Forelimb muscle (tissue), 1 donor: ENCODE measurements around the gene ZNF433. TPM values are rescaled to one million over a fixed set of nuclear protein-coding genes. Genes with fewer than 3 reads are reported as not detected.
A peak's percentile ranks its signal among the peaks of the same experiment; 100 is the strongest.

Experiments
- DNase-seq: peaks from one replicate; pipeline ENCODE4 v3.0.0-alpha.2; 2013; ENCODE audit warnings: low read depth
- polyA plus RNA-seq: library from polyadenylated mRNA; unstranded; fragments of 120-200 nt; gene quantifications from one replicate; pipeline ENCODE4 v1.2.1, GENCODE V29; 2013; ENCODE audit not compliant: insufficient read length

Gene ZNF433
- polyA plus RNA-seq, 1 donor, result 4.3 TPM

DNA sequence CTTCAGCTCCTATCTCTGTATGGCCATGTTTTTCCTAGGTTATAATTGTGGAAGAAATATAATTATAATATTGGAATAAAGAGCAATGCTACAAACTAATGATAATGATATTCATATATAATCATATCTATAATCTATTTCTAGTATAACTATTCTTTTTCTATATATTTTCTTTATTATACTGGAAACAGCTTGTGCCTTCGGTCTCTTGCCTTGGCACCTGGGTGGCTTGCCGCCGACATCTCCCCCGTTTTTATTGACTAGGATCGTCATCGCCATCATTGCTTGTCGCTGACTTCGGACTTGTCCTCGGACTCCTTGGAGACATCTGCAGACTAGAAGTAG is 46.4 kb downstream of the ZNF433 start:
- DNase-seq, result no peak

DNA sequence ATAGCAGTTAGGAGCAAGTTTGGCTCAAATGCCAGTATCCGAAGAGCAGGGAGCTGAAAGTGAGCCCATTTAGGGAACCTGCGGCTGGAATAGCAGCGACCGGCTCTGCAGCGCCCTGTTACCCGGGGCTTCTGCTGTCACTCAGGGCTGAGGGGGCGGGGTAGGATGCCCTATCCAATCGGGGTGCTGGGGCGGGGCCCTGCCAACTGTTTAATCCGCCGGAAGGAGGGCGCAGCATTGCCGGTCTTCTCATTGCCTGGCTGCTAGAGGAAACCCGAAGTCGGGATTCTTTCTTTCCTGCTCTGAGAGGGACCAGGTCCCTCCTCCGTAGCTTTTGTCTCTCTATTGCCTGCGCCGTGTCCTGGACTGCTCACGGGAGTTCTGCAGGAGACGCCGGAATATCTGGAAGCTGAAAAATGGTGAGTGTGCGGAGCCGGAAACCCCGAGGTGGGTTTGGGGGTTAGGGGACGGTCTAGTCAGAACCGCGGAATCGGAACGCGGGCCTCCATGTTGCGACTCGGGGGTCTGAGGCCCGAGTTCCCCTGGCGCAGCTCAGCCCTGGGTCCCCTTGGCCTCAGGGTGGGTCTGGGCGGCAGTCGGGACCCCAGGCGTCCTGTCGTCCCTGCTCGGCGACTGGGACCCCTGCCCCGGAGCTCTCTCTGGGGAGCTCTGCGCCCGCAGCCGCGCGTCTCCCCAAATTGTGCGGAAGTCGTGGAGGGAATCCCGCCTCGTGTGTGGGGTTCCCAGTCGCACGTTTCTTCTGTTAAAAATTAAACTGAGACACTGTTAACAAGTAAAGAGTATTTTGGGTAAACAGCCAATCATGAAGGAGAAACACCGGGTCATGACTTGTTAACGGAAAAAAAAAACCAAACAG is 47.8 kb downstream of the ZNF433 start:
- peak; percentile 72 for DNase-seq

DNA sequence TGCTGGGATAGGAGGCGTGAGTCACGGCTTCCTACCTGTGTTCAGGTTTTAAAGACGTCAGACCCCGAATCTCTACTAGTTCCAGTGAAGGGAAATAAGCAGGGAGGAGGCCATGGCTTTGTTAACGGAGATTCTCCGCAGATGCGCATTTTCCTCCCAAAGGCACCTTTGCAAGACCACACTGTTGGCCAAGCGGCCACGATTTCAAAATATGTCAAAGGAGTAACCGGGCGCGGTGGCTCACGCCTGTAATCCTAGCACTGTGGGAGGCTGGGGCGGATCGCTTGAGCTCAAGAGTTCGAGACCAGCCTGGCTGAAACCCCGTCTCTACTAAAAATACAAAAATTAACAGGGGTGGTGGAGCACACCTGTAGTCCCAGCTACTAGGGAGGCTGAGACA is 48.7 kb downstream of the ZNF433 start:
- DNase-seq, result no peak

DNA sequence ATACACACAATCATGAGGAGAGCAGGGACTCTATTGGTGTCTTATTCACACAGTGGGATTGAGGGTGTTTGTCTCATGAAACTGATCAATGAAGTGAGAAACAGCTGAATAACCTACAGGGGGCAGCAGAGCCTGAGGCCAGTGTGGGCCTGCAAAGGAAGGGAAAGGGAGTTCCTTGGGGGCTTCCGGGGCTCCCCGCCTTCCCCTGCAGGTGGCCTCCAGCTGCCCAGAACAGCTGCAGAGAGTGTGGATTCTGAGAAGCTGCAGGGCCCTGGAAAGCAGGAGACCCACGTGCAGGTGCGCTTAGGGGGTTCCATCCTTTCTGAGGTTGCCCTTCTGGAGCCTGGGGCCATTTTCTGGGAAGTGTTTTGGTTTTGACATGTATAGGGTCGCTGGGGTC is 50.5 kb downstream of the ZNF433 start:
- DNase-seq, result no peak

DNA sequence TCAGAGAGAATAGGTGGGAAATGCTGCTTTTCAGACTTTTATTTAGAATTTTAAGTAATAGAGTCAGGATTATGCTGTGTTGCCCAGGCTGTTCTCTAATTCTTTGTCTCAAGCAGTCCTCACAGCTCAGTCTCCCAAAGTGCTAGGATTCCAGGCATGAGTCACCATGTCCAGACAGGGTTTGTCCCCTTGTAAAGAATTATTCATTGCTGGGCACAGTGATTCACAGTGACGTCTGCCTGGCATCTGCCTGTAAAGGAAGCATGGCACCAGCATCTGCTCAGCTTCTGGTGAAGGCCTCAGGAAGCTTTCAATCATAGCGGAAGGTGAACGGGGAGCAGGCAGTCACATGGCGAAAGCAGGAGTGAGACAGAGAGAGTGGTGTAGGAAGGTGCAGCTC is 53.0 kb downstream of the ZNF433 start:
- no peak for DNase-seq

DNA sequence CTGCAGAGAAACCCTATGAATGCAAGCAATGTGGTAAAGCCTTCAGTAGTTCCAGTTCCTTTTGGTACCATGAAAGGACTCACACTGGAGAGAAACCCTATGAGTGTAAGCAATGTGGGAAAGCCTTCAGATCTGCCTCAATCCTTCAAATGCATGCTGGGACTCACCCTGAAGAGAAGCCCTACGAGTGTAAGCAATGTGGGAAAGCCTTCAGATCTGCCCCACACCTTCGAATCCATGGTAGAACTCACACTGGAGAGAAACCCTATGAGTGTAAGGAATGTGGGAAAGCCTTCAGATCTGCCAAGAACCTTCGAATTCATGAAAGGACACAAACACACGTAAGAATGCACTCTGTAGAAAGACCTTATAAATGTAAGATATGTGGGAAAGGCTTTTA is 56.0 kb downstream of the ZNF433 start:
- no peak for DNase-seq

DNA sequence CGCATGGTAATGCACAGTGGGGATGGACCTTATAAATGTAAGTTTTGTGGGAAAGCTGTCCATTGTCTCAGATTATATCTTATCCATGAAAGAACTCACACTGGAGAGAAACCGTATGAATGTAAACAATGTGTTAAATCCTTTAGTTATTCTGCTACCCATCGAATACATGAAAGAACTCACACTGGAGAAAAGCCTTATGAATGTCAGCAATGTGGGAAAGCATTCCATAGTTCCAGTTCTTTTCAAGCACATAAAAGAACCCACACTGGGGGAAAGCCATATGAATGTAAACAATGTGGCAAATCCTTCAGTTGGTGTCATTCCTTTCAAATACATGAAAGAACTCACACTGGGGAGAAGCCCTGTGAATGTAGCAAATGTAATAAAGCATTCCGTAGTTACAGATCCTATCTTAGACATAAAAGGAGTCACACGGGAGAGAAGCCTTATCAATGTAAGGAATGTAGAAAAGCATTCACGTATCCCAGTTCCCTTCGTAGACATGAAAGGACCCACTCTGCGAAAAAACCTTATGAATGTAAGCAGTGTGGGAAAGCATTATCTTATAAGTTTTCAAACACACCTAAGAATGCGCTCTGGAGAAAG is 56.9 kb downstream of the ZNF433 start:
- DNase-seq, result no peak

DNA sequence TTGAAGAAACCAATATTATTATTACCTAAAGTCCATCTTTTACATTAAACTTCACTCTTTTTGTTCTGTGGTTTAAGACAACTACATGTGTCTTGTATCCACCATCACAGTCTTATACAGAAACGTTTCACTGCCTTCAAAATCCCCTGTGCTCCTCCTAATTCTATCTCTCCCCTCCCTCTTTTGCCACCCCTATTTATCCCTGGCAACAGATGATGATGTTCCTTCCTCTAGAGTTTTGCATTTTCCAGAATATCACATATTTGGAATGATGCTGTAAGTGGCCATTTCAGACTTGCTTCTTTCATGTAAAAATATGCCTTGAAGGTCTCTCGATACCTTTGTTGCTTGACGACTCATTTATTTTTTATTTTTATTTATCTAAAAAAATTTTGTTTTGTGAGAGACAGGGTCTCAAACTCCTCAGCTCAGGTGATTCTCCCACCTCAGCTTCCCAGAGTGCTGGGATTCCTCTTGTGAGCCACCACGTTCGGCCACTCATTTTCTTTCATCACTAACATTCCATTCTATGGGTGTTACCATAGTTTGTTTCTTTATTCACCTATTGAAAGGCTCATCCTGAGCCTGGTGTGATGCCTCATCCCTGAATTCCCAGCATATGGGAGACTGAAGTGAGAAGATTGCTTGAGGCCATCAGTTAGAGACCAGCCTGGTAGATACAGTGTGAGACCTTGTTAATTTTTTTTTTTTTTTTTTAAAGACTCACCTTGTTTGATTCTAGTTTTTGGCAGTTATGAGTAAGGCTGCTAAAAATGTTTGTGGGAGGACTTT is 62.3 kb downstream of the ZNF433 start:
- DNase-seq, result no peak

DNA sequence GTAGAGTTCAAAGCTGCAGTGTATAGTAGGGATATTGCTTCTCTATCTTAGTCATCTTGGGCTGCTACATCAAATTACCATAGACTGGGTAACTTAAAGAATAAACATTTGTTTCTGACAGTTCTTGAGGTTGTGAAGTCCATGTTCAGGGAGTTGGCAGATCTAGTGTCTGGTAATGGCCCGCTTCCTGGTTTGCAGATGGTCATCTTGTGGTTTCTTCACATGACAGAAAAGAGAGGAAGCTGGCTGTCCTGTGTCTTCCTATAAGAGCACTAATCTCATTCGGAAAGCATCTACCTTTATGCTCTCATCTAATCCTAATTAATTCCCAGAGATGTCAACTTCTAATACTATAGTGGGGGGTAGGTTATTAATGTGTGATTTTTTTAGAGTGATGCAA is 64.4 kb downstream of the ZNF433 start:
- no peak for DNase-seq

DNA sequence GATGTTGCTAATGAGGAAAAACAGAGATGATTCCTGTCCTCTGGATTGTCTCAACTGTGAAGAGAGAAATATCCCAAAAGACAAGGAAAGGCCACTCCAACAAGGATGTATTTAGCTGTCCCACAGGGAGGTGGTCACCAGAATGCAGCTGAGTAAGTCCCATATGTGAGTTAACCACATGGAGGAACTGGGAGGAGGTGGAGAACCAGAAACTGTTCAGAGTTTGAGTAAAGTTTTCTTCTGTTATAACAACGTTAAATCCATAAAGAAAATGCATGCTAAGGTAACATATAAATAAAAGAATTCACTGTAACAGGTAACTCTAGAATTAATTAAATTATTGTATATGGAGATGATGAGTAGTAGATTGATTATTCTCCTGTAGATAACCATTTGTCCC is 65.3 kb downstream of the ZNF433 start:
- DNase-seq, result no peak

DNA sequence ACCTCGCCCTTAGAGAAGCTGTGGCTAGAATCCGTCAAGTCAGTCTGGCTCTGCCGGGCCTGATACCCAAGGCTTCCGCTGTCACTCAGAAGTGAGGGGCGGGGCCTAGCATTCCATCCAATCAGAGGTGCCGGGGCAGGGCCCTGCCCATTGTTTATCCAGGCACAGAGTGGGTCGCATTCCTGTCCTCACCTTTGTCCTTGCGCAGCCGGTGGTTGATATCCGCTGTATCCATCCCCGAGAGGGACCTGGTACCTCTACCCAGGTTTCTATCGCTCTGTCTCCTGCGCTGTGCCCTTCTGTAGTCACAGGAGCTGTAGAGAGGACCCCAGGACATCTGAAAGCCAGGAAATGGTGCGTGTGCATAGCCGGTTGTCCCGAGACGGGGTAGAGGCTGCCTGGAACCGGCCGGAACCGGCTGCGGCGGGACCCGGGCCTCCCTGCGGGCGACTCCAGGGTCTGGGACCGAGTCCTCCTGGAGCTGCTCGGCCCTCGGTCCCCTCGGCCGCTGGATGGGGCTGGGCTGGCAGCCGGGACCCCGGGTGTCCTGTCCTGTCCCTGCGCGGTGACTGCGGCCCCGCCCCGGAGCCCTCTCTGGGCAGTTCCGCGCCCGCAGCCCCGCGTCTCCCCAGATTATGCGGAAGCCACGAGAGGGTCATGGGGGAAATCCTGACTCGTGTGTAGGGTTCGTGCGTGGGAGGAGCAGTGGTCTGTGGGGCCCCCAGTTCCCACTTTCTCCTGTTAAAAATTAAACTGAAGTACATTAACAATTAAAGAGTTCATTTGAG is 70.4 kb downstream of the ZNF433 start, which contains the start of gene ZNF763:
TSS of gene ZNF763 (plus strand) at position 183 of the 788 bp plus-strand sequence. CDS start at position 352, 169 bp downstream.
- DNase-seq, result no peak

Other genes with a start within 250 kb of the ZNF433 start
- 3.5 TPM for gene ZNF491, start 237.2 kb downstream of the ZNF433 start, polyA plus RNA-seq
- gene ZNF440, start 221.4 kb downstream of the ZNF433 start, polyA plus RNA-seq, result 5.7 TPM
- gene ZNF439, start 187.0 kb downstream of the ZNF433 start, polyA plus RNA-seq, result 4.4 TPM
- gene ZNF69, start 147.9 kb downstream of the ZNF433 start, polyA plus RNA-seq, result 3.4 TPM
- gene ZNF700, start 110.6 kb downstream of the ZNF433 start, polyA plus RNA-seq, result 7.0 TPM
- 1.7 TPM for gene ZNF763, start 70.6 kb downstream of the ZNF433 start, polyA plus RNA-seq
- gene ZNF878, start 17.3 kb upstream of the ZNF433 start, polyA plus RNA-seq, result 0.57 TPM
- 10.0 TPM for gene ZNF844, start 29.1 kb upstream of the ZNF433 start, polyA plus RNA-seq
- 2.1 TPM for gene ZNF20, start 104.7 kb upstream of the ZNF433 start, polyA plus RNA-seq
- gene ZNF625, start 121.1 kb upstream of the ZNF433 start, polyA plus RNA-seq, result 4.2 TPM
- gene ZNF136, start 127.4 kb upstream of the ZNF433 start, polyA plus RNA-seq, result 6.1 TPM